ENCODE measurements around the gene CXCL11.
"Not testable (repeated sequence)": the region's sequence is repeated elsewhere in the genome, so short reads cannot be mapped to it uniquely, and the experiment has no call there.

Gene CXCL11

DNA sequence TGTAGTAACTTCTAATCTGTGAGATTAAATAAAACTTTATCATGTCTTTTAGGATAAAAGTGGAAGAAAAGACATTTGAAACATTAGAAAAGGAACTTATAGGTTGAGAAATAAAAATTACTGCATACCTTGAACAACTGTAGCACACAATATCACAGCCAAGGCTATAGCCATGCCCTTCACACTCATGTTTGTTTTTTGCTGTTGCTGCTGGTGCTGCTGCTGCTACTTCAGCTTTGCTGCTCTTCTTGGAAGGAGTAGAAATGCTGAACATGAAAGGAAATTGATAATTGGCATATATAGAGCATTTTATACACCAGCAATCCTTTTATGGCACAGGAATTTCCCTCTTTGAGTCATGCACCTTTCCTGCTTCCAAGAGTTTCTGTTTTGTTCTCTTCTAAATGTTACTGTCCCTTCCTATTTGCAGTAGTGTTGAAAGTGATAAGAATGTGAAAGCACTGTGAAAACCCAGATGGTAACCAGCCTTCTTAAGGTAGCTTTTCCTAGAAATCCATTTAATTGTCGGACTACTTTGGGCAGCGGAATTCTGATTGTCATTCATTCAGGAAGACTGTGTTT lies at the start of gene CXCL11:
CXCL11 (minus strand) TSS at position 272 of the 582 bp plus-strand sequence; CDS start at position 189, 83 bp downstream.
- DNase-seq = no peak

DNA sequence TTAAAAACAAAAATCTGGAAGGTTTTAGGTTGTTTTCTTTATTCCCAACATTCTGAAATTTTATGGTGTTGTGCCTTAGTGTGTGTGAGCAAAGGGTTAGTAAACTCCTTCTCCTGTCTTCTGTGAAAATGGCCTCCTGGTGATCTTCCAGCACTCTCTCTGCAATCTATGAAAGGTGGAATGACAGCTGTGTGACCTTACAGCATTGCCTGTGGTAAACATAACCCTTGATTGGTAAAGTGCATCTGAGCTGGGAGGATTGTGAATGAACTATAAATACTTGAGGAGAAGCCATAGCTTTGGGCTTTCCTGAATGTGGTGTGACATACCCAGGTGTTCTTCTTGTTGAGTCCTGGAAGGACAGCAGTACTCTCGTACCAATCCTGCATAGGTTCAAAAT lies 48.7 kb upstream of the CXCL11 start:
- no peak for DNase-seq

DNA sequence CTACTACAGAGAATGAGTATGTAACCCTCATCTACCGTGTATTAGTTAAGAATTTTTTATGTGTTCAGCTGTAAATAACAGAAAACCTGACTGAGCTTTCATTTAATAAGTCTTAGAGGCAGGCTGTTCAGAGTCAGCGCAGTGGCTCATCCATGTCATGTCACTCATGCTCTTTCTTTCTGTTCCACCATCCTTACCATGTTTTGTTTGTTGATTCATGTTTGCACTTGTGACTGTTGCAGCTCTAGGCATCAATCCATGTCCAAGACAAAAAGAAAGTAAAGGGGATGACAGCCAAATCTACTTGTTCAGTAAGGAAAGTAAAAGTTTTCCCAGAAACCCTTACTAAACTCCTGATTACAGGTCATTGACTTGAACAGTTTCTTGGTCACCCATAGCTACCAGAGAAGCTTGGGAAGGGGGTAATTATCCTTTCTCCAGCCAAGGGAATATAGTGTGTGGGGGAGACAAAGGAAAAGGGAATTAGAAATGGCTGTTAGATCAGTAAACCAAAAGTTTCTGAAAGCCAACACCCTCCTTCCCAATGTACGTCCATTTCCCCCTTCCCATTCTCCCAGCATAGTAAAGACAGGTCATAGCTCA lies 47.6 kb upstream of the CXCL11 start:
- no peak for DNase-seq

- DNase-seq = no peak
Measured at GRCh38 chr4:76078033-76078613, 42.3 kb upstream of the CXCL11 start.

GRCh38 chr4:76074993-76075600 lies 39.2 kb upstream of the CXCL11 start:
- DNase-seq = no peak

GRCh38 chr4:76074468-76074867 lies 38.6 kb upstream of the CXCL11 start, which contains the start of gene ART3:
Gene ART3, plus strand, starts transcription at chr4:76074709. Its CDS starts 1,181 bp downstream, at chr4:76075890.
- no peak for DNase-seq

DNA sequence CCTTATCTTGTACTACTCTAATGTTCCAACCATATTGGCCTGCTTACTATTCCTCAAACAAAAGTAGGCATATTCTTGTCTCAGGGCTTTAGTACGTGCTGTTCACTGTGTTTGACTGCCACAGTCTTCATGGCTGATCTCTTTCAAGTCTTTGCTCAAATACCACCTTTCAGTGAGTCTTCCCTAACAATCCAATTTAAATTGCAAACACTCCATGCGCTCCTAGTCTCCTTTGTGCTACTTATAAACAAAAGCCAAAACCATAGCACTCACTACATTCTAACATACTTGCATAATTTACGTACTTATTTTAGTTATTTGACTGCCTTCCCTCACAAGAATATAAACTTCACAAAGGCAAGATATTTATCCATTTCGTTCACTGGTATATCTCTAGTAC lies 36.9 kb upstream of the CXCL11 start:
- DNase-seq = no peak

- DNase-seq = peak; percentile 15
Measured at GRCh38 chr4:76067652-76068286, 31.9 kb upstream of the CXCL11 start.

GRCh38 chr4:76066546-76066945 lies 30.7 kb upstream of the CXCL11 start:
- no peak for DNase-seq

GRCh38 chr4:76061982-76062381 lies 26.1 kb upstream of the CXCL11 start:
- no peak for DNase-seq

DNA sequence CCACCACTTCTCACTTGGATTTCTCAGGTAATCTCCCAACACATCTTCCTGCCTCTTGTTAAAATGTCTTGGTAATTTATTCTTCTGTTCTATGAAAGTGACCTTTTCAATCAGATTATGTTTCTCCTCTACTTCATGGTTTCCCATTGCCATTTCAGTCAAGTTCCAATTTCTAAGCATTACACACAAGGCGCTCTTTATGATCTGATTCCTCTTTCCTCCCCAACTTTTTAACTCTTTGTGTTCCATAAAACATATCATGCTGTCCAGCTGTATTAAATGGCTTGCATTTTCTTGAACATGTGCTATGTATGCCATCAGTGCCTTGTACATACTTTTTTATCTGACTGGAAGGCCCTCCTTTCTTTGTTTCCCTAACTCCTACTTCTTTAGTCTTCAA lies 25.6 kb upstream of the CXCL11 start:
- DNase-seq = no peak

DNA sequence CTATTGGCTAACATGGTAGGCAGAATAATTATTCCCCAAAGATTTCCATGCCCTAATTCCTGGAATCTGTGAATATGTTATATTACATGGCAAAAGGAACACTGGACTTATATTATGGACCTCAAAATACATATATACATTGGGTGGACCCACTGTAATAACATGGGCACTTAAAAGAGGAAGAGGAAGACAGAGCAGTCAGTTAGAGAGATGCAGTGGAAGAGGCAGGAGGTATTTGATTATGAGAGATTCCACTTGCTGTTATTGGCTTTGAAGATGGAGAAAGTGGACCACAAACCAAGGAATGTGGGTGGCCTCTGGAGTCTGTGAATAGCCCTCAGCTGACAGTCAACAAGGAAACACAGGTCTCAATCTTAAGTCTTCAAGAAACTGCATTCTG lies 24.6 kb upstream of the CXCL11 start:
- no peak for DNase-seq

GRCh38 chr4:76059750-76060149 lies 23.9 kb upstream of the CXCL11 start:
- no peak for DNase-seq

- DNase-seq = no peak
Measured at GRCh38 chr4:76058888-76059426, 23.1 kb upstream of the CXCL11 start.

DNA sequence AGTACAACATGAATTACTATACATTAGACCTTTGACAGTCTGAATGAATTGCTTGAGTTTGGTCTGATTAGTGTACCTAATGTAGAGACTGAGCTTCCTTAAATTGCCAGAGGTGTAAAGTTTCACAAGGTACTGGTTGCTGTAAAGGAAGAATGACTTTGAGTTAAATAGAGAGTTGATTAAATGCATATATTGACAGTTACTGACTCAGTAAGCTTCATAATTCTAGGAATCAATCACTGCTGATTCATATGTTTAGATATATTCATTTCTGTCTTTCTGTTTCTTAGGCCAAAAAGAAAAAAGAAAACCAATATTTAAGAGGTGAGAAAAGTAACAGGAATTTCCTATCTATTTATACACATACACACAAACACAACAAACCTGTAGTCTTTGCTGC lies 22.4 kb upstream of the CXCL11 start:
- no peak for DNase-seq

DNA sequence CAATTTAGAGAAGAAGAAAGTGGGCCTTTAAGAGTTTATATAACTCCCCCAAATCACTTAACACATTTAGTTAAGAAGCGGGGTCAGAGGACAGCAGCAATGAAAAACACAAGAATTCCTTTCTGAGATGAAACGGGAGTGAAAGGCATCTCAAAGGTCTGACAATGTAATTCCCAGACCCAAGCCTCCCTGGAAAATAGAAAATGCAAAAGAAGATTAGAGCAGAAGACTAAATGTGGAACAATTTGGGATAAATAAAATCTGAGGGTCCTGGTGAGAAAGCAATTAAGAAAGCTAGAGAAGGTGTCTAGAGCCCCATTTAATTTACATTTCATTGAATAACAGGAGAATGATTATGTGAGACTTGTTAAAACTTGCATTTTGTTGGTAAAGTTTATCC lies 19.6 kb upstream of the CXCL11 start:
- DNase-seq = no peak

- DNase-seq = no peak
Measured at GRCh38 chr4:76055016-76055415, 19.1 kb upstream of the CXCL11 start.

DNA sequence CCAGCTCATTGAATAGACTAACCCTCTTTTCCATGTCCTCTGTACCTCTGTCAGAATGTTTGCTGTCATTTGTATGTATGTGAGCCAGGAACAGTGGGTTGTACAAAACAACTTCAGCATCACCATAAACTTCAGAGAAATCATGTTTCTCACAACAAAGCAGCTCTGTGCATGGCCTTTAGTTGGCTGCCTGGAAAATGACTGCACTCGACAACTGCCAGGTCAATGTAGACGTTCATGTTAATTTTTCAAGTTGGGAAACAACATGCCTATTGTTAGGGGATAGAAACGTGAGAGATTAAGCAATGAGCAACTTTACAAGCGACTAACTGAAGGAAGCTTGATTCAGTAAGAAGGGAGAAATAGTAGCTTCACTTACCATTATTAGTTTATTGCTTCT lies 17.9 kb upstream of the CXCL11 start:
- peak; percentile 65 for DNase-seq

DNA sequence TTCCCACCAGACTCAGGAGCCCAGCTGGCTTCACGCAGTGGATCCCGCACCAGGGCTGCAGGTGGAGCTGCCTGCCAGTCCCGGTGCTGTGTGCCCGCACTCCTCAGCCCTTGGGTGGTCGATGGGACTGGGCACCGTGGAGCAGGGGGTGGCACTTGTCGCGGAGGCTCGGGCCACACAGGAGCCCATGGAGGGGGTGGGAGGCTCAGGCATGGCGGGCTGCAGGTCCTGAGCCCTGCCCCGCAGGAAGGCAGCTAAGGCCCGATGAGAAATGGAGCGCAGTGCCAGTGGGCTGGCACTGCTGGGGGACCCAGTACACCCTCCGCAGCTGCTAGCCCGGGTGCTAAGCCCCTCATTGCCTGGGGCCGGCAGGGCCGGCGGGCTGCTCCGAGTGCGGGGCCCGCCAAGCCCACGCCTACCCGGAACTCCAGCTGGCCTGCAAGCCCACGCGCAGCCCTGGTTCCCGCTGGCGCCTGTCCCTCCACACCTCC lies 14.7 kb upstream of the CXCL11 start:
- not testable (repeated sequence) for DNase-seq

GRCh38 chr4:76049860-76050416 lies 14.1 kb upstream of the CXCL11 start:
- not testable (repeated sequence) for DNase-seq

- DNase-seq = not testable (repeated sequence)
Measured at GRCh38 chr4:76044686-76045085, 8.8 kb upstream of the CXCL11 start.

DNA sequence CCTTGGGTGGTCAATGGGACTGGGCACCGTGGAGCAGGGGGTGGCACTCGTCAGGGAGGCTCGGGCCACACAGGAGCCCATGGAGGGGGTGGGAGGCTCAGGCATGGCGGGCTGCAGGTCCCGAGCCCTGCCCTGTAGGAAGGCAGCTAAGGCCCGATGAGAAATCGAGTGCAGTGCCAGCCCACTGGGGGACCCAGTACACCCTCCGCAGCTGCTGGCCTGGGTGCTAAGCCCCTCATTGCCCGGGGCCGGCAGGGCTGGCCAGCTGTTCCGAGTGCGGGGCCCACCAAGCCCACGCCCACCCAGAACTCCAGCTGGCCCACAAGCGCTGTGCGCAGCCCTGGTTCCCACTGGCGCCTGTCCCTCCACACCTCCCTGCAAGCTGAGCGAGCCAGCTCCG lies 7.4 kb upstream of the CXCL11 start:
- not testable (repeated sequence) for DNase-seq

Measured in NCI-H1048 (cell line).